ENCODE data around the gene GARIN5B. TPM values are rescaled to one million over a fixed set of nuclear protein-coding genes. Genes with fewer than 3 reads are reported as not detected.

The GARIN5B gene
- total and polyA plus RNA-seq, 2 donors (not counting 1 experiment from before 2014, with no cell fraction given): not detected

GRCh38 chr19:55324662-55325061 is 38.4 kb downstream of the GARIN5B start:
- Mint-ChIP-seq H3K9me3 (ENCODE audit: insufficient read depth) (no peaks in the 10 kb centered on the region), H3K4me3 (no peak overlapping the region), H3K27me3 (peaks cover 37% of the 10 kb centered on the region), H3K4me1 (no peaks in the 10 kb centered on the region), H3K27ac (no peak overlapping the region)
- DNase-seq: no peak
- no peak overlapping the region for H2AFZ ChIP-seq (ENCODE audit: insufficient read depth, low read depth, low read length, poor library complexity, severe bottlenecking)
- TF ChIP-seq CTCF (IDR thresholded peaks at IDR 0.05): no peak
- no peak for TF ChIP-seq EZH2 (IDR thresholded peaks at IDR 0.05; ENCODE audit: borderline replicate concordance, insufficient read depth, low read depth, low read length, poor library complexity, severe bottlenecking)
- intact Hi-C loops (cut with micrococcal nuclease): no loop called here
- peaks cover 0 to 4% (median 0%) of the 10 kb centered on the region in 3 donors for H3K9me3 ChIP-seq (ENCODE audit: control extremely low read depth in 1 of 3, control insufficient read depth in 2 of 3, insufficient read depth in 1 of 3, low read length in 2 of 3)
- H4K20me1 ChIP-seq (ENCODE audit: control insufficient read depth, insufficient read depth, low read length, poor library complexity, severe bottlenecking): no peaks in the 10 kb centered on the region
- CTCF ChIA-PET: no interaction called here
- no peak overlapping the region for H3K4me2 ChIP-seq (replicated peaks; ENCODE audit: low read depth, low read length, poor library complexity, severe bottlenecking)
- 58% methylated on average over 2 of the region's 6 CpGs for WGBS (ENCODE audit: insufficient coverage)
- peaks cover 0 to 4% of the 10 kb centered on the region in 2 donors for H3K4me1 ChIP-seq (ENCODE audit: control insufficient read depth in 2 of 2, insufficient read depth in 2 of 2, low read length in 2 of 2)
- ATAC-seq (ENCODE audit: low read depth): no peak
- H3K27ac ChIP-seq (ENCODE audit: low read length in 2 of 2): no peak overlapping the region
- H3K9ac ChIP-seq (ENCODE audit: low read length): no peak overlapping the region
- H3K79me2 ChIP-seq (ENCODE audit: control insufficient read depth, insufficient read depth, low read length): no peaks in the 10 kb centered on the region
- POLR2A ChIA-PET: no interaction called here
- H3K4me3 ChIP-seq (ENCODE audit: control extremely low read depth in 1 of 5, extremely low read depth in 1 of 5, insufficient read depth in 1 of 5, low read depth in 2 of 5, low read length in 4 of 5): no peak overlapping the region
- no peaks in the 10 kb centered on the region for H3K36me3 ChIP-seq (replicated peaks in 1 of 2; ENCODE audit: control extremely low read depth in 1 of 2, control insufficient read depth in 1 of 2, extremely low read depth in 1 of 2, insufficient read depth in 2 of 2, low read length in 1 of 2)
- H3K27me3 ChIP-seq (replicated peaks in 1 of 4; ENCODE audit: control extremely low read depth in 1 of 4, control insufficient read depth in 3 of 4, insufficient read depth in 4 of 4, low read length in 3 of 4): peaks cover 0 to 10% (median 1%) of the 10 kb centered on the region in 4 experiments

- ChIA-PET CTCF (no interaction called here), POLR2A (no interaction called here)
- Mint-ChIP-seq H3K27ac (no peak overlapping the region), H3K27me3 (peaks cover 26% of the 10 kb centered on the region), H3K9me3 (ENCODE audit: insufficient read depth) (no peaks in the 10 kb centered on the region), H3K4me1 (no peaks in the 10 kb centered on the region), H3K4me3 (no peak overlapping the region)
- peaks cover 0 to 4% (median 0%) of the 10 kb centered on the region in 3 donors for H3K9me3 ChIP-seq (ENCODE audit: control extremely low read depth in 1 of 3, control insufficient read depth in 2 of 3, insufficient read depth in 1 of 3, low read length in 2 of 3)
- no peak overlapping the region for H3K27ac ChIP-seq (ENCODE audit: low read length in 2 of 2)
- WGBS (ENCODE audit: insufficient coverage): 49% methylated on average over 11 of the region's 12 CpGs
- DNase-seq (no peak), ATAC-seq (ENCODE audit: low read depth) (no peak)
- no peaks in the 10 kb centered on the region for H4K20me1 ChIP-seq (ENCODE audit: control insufficient read depth, insufficient read depth, low read length, poor library complexity, severe bottlenecking)
- no peak overlapping the region for H3K4me3 ChIP-seq (ENCODE audit: control extremely low read depth in 1 of 5, extremely low read depth in 1 of 5, insufficient read depth in 1 of 5, low read depth in 2 of 5, low read length in 4 of 5)
- H3K36me3 ChIP-seq (replicated peaks in 1 of 2; ENCODE audit: control extremely low read depth in 1 of 2, control insufficient read depth in 1 of 2, extremely low read depth in 1 of 2, insufficient read depth in 2 of 2, low read length in 1 of 2): no peaks in the 10 kb centered on the region
- peaks cover 0 to 4% of the 10 kb centered on the region in 2 donors for H3K4me1 ChIP-seq (ENCODE audit: control insufficient read depth in 2 of 2, insufficient read depth in 2 of 2, low read length in 2 of 2)
- no peaks in the 10 kb centered on the region for H3K79me2 ChIP-seq (ENCODE audit: control insufficient read depth, insufficient read depth, low read length)
- peaks cover 0 to 10% (median 1%) of the 10 kb centered on the region in 4 experiments for H3K27me3 ChIP-seq (replicated peaks in 1 of 4; ENCODE audit: control extremely low read depth in 1 of 4, control insufficient read depth in 3 of 4, insufficient read depth in 4 of 4, low read length in 3 of 4)
- H3K9ac ChIP-seq (ENCODE audit: low read length): no peak overlapping the region
- no peak overlapping the region for H3K4me2 ChIP-seq (replicated peaks; ENCODE audit: low read depth, low read length, poor library complexity, severe bottlenecking)
- intact Hi-C loops (cut with micrococcal nuclease): no loop called here
- TF ChIP-seq CTCF (IDR thresholded peaks at IDR 0.05): no peak
- TF ChIP-seq EZH2 (IDR thresholded peaks at IDR 0.05; ENCODE audit: borderline replicate concordance, insufficient read depth, low read depth, low read length, poor library complexity, severe bottlenecking): no peak
- no peak overlapping the region for H2AFZ ChIP-seq (ENCODE audit: insufficient read depth, low read depth, low read length, poor library complexity, severe bottlenecking)
Observed at GRCh38 chr19:55322204-55322885, 40.7 kb downstream of the GARIN5B start.

All from B cell (primary cell).